NT2/D1 (cell line): Measurements from ENCODE around the gene SPINK2.

Experiments
- DNase-seq: peaks from one replicate; pipeline ENCODE4 v3.0.0-alpha.2; 2011; ENCODE audit warnings: low read depth, low spot score
- H3K27me3 ChIP-seq: 2 replicates; pipeline ENCODE4 v1.6.0; 2011; ENCODE audit warnings: mild to moderate bottlenecking; ENCODE audit not compliant: insufficient read length, insufficient read depth
- H3K36me3 ChIP-seq: 2 replicates; pipeline ENCODE4 v1.6.1; 2011; ENCODE audit warnings: mild to moderate bottlenecking, low read length, mixed read lengths; ENCODE audit not compliant: insufficient read depth, insufficient read length
- H3K4me1 ChIP-seq: 2 replicates; pipeline ENCODE4 v1.5.1; 2011; ENCODE audit not compliant: insufficient read depth, insufficient read length
- H3K4me3 ChIP-seq: 2 replicates; pipeline ENCODE4 v1.5.1; 2011; ENCODE audit warnings: low read depth; ENCODE audit not compliant: insufficient read length
- H3K9ac ChIP-seq: 2 replicates; pipeline ENCODE4 v1.6.0; 2011; ENCODE audit warnings: low read depth; ENCODE audit not compliant: insufficient read length
- H3K9me3 ChIP-seq: 2 replicates; pipeline ENCODE4 v1.5.1; 2011; ENCODE audit warnings: mild to moderate bottlenecking, low read length; ENCODE audit not compliant: insufficient read depth
- SUZ12 ChIP-seq: IDR thresholded peaks from 2 replicates; pipeline ENCODE4 v1.6.1; 2011; ENCODE audit not compliant: insufficient read length, insufficient read depth; ENCODE audit errors: extremely low read depth
- YY1 ChIP-seq: IDR thresholded peaks from 2 replicates; pipeline ENCODE4 v1.6.1; 2011; ENCODE audit not compliant: insufficient read length, insufficient read depth
- ZNF274 ChIP-seq: IDR thresholded peaks from 2 replicates; pipeline ENCODE4 v1.6.1; 2011; ENCODE audit warnings: mild to moderate bottlenecking, low read depth, low read length

The SPINK2 gene

DNA sequence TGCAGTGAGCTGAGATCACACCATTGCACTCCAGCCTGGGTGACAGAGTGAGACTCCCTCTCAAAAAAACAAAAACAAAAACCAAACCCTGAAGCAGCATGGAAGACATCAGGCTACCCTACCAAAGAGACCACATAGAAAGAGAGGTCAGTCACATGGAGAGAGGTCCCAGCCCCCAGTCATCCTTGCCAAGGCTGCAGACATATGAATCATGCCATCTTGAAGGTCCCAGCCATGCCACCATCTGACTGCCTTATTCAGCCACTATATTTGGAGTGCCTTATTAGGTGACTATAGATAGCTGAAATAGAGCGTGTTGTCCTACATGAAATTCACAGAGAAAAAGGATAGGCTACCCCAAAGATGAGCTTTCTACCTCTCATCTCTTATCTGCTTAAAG is 48.2 kb downstream of the SPINK2 start:
- no peaks in the 10 kb centered on the region for H3K36me3 ChIP-seq
- H3K4me1 ChIP-seq: peaks cover 1% of the 10 kb centered on the region
- TF ChIP-seq ZNF274: no peak
- no peak overlapping the region for H3K9ac ChIP-seq
- H3K9me3 ChIP-seq: no peaks in the 10 kb centered on the region
- H3K4me3 ChIP-seq: no peak overlapping the region
- H3K27me3 ChIP-seq: no peaks in the 10 kb centered on the region
- no peak for DNase-seq

DNA sequence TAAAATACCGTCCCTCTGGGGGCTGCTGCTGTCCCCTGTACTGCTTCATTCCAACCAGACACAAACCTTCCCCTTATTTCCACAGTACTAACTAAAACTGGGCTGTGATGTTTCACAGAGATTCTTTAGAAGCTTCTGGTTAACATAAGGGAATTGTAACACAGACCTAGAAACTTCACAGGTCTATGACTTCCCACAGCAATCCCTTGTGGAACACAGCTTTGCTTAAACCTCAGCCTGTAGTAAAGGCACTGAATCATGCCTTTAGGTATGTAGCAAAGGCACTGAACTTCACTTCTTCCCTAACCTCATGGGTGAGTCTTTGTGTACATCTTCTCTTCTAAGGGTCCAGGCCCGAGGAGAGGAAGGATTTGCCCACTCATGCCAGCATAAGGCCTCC is 49.4 kb downstream of the SPINK2 start:
- no peaks in the 10 kb centered on the region for H3K36me3 ChIP-seq
- no peaks in the 10 kb centered on the region for H3K9me3 ChIP-seq
- no peak for DNase-seq
- no peaks in the 10 kb centered on the region for H3K27me3 ChIP-seq
- TF ChIP-seq ZNF274 (no peak), YY1 (no peak), SUZ12 (no peak)
- peaks cover 4% of the 10 kb centered on the region for H3K4me1 ChIP-seq
- H3K9ac ChIP-seq: no peak overlapping the region
- no peak overlapping the region for H3K4me3 ChIP-seq

DNA sequence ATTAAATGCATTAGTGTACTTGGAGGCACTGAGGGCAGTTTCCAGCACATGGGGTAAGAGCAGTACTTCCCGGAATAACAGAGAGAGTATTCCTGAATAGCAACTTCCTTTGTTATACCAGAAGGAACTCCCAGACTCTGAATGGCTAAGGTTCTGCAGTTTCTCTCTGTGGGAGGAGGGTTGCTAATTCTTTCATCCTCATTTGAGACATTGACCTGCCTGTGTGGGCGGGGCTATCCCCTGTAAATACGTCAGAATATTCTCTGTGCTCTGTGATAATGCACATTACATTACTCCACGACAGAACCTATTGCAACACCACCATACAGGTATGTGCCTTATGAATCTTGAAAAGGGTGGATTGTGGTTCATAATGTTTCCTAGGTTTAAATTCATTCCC is 52.7 kb downstream of the SPINK2 start:
- no peak for TF ChIP-seq ZNF274
- no peak for TF ChIP-seq SUZ12
- TF ChIP-seq YY1: no peak
- Histone ChIP-seq H3K4me1 (peaks cover 7% of the 10 kb centered on the region), H3K4me3 (no peak overlapping the region), H3K9me3 (no peaks in the 10 kb centered on the region), H3K36me3 (no peaks in the 10 kb centered on the region), H3K9ac (no peak overlapping the region), H3K27me3 (no peaks in the 10 kb centered on the region)
- no peak for DNase-seq

DNA sequence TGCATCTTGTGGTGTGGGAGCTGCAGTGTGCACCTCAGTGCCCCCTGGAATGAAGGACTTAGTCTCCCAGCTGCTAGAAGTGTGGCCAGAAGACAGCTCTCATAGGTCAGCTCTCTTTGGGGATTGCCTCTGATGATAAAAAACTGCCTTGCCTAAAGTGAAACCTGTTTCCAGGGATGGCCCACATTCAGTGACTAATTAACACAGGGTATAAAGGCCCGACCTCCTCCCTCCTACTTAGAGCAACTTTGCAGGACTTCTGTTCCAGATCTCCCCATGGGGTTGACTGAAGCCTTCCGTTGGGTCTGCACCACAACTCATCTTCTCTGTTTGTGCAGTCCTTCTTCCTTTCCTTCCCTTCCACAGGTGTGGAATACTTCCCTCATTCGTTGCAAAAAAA is 53.2 kb downstream of the SPINK2 start:
- no peak for DNase-seq
- H3K9ac ChIP-seq: no peak overlapping the region
- H3K36me3 ChIP-seq: no peaks in the 10 kb centered on the region
- no peak for TF ChIP-seq YY1
- no peak for TF ChIP-seq ZNF274
- TF ChIP-seq SUZ12: no peak
- H3K4me1 ChIP-seq: peaks cover 7% of the 10 kb centered on the region
- H3K27me3 ChIP-seq: no peaks in the 10 kb centered on the region
- no peak overlapping the region for H3K4me3 ChIP-seq
- H3K9me3 ChIP-seq: no peaks in the 10 kb centered on the region

DNA sequence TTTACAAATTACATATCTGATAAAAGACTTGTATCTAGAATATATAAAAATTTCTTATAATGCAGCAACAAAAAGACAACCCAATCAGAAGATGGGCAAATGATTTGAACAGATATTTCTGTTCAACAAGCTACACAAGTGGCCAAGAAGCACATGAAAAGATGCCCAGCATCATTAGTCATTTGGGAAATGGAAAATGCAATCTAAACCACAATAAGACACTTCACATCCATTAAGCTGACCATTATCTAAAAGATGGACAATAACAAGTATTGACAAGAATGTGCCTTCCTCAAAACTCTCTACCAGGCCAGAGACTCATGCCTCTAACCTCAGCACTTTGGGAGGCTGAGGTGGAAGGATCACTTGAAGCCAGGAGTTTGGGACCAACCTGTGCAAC is 53.9 kb downstream of the SPINK2 start:
- TF ChIP-seq ZNF274 (no peak), SUZ12 (no peak)
- Histone ChIP-seq H3K9me3 (no peaks in the 10 kb centered on the region), H3K36me3 (no peaks in the 10 kb centered on the region), H3K4me3 (no peak overlapping the region), H3K4me1 (peaks cover 7% of the 10 kb centered on the region), H3K27me3 (no peaks in the 10 kb centered on the region), H3K9ac (no peak overlapping the region)
- no peak for DNase-seq

DNA sequence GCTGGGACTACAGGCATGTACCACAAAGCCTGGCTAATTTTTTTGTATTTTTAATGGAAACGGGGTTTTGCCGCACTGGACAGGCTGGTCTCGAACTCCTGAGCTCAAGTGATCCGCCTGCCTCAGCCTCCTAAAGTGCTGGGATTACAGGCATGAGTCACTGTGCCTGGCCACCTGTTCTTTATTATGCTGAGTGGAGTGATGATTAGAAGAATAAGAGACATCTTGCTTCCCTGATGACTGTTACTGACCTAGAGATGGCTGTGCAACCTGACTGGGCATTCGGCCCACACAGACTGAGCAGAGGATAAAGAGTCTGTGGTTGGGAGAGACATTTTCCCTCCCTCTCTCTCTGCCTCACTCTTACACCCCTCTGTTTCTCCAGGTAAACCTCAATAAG is 56.7 kb downstream of the SPINK2 start:
- Histone ChIP-seq H3K9ac (no peak overlapping the region), H3K36me3 (no peaks in the 10 kb centered on the region), H3K4me1 (peaks cover 7% of the 10 kb centered on the region), H3K27me3 (no peaks in the 10 kb centered on the region), H3K9me3 (no peaks in the 10 kb centered on the region), H3K4me3 (no peak overlapping the region)
- no peak for TF ChIP-seq SUZ12
- TF ChIP-seq YY1: no peak
- no peak for TF ChIP-seq ZNF274
- no peak for DNase-seq

DNA sequence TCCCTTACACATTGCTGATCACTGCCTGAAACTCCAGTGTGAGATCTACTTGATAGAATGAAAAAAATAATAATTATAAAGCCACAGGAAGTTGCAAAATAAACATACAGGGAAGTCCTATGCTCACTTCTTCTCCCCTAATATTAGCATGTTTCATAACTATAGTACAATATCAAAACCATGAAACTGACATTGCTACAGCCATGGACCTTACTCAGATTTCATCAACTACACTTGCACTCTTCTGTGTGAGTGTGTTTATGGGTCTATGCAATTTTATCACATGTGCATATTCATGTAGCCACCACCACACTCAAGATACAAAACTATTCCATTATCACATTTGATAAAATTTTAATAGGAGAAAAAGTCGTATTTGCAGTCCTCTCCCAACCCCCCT is 57.3 kb downstream of the SPINK2 start:
- Histone ChIP-seq H3K27me3 (no peaks in the 10 kb centered on the region), H3K9me3 (no peaks in the 10 kb centered on the region), H3K36me3 (no peaks in the 10 kb centered on the region), H3K9ac (no peak overlapping the region), H3K4me1 (peaks cover 7% of the 10 kb centered on the region), H3K4me3 (no peak overlapping the region)
- TF ChIP-seq ZNF274: no peak
- no peak for TF ChIP-seq YY1
- TF ChIP-seq SUZ12: no peak
- no peak for DNase-seq

DNA sequence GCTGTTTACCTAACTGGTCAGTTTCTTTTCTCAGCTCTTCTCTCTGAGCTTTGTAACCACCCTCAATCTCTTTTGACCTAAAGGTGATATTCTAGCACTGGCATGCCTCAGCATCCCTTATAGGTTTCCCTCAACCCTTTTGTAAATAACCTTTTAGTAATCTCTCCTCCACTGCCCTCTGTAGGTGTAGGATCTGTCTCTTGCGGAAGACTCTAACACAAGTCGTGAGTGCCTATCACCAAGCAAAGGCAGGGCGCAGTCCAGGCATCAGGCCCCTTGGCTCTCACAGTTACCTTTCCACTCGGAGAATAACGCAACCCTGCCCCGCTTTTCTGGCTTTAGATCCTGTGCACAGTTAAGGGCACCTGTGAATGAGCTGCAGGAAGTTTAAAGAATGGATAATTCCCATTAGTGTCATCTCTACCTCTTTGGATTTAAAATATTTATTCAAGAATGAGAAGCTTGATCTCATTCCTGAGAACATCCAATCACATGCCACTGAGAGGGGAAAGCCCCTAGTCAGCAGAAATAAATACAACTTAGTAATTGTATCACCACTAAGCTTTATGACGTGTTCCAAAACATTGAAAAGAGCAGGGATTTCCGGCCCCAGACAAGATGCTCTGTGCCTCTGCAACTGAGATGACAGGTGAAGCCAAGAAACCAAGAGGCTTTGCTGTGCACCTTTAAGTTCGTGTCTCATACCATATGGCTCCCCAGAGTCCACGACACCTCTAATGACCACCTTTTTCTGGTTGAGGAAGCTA is 58.8 kb downstream of the SPINK2 start:
- Histone ChIP-seq H3K4me3 (no peak overlapping the region), H3K36me3 (no peaks in the 10 kb centered on the region), H3K9ac (no peak overlapping the region), H3K9me3 (no peaks in the 10 kb centered on the region), H3K27me3 (no peaks in the 10 kb centered on the region), H3K4me1 (peaks cover 3% of the 10 kb centered on the region)
- no peak for TF ChIP-seq YY1
- no peak for TF ChIP-seq SUZ12
- TF ChIP-seq ZNF274: no peak
- no peak for DNase-seq
